ENCODE measurements around the gene HLA-DQA2. TPM values are rescaled to one million over a fixed set of nuclear protein-coding genes. Genes with fewer than 3 reads are reported as not detected.

HLA-DQA2 gene
- total RNA-seq, 1 donor from 2014 or later = 1.8 TPM

- intact Hi-C loops (cut with micrococcal nuclease) = no loop called here
- no peaks in the 10 kb centered on the region for H3K4me1 ChIP-seq
- no peak for DNase-seq
- no peak overlapping the region for H3K4me3 ChIP-seq
- no peaks in the 10 kb centered on the region for H3K36me3 ChIP-seq
- H3K27ac ChIP-seq (replicated peaks) = no peak overlapping the region
- TF ChIP-seq CTCF (IDR thresholded peaks at IDR 0.05; ENCODE audit: borderline replicate concordance) = no peak
- peaks cover 97% of the 10 kb centered on the region for H3K27me3 ChIP-seq (ENCODE audit: low read depth)
- peaks cover 8% of the 10 kb centered on the region for H3K9me3 ChIP-seq (replicated peaks)
These were observed 53.3 kb downstream of the HLA-DQA2 start for GRCh38 chr6:32794510-32794909.

Small RNAs within 50 kb of the gene (microRNA-seq; reads per million reads assigned to microRNA genes)
- gene MIR3135B = not detected

Other genes with a start within 250 kb of the HLA-DQA2 start
- gene HLA-DRB5, start 211.1 kb upstream of the HLA-DQA2 start, total RNA-seq = 14.3 TPM
- gene HLA-DRB1, start 151.5 kb upstream of the HLA-DQA2 start, total RNA-seq = 26.4 TPM
- gene HLA-DQA1, start 104.0 kb upstream of the HLA-DQA2 start, total RNA-seq = 5.4 TPM
- gene HLA-DQB1, start 74.7 kb upstream of the HLA-DQA2 start, total RNA-seq = 2.0 TPM
- gene HLA-DQB2, start 22.1 kb downstream of the HLA-DQA2 start, total RNA-seq = 1.9 TPM
- not detected for gene HLA-DOB, start 75.6 kb downstream of the HLA-DQA2 start, total RNA-seq
- gene TAP2, start 97.3 kb downstream of the HLA-DQA2 start, total RNA-seq = 22.4 TPM
- 13.2 TPM for gene PSMB8, start 102.7 kb downstream of the HLA-DQA2 start, total RNA-seq
- 15.5 TPM for gene TAP1, start 112.3 kb downstream of the HLA-DQA2 start, total RNA-seq
- gene PSMB9, start 112.8 kb downstream of the HLA-DQA2 start, total RNA-seq = 13.4 TPM
- gene HLA-DMB, start 199.6 kb downstream of the HLA-DQA2 start, total RNA-seq = 9.1 TPM
- 15.8 TPM for gene HLA-DMA, start 211.7 kb downstream of the HLA-DQA2 start, total RNA-seq
- 63.4 TPM for gene BRD2, start 227.2 kb downstream of the HLA-DQA2 start, total RNA-seq